Lower leg skin (tissue), 3 donors: ENCODE data around the gene PLEKHM3.

ENCODE experiments used
- CTCF ChIP-seq, 3 donors: fragments of 450-650 bp; IDR thresholded peaks; one replicate each; pipeline ENCODE4 v1.5.1; 2016; ENCODE audit warnings: antibody characterized with exemption in 3 of 3, mild to moderate bottlenecking in 3 of 3, moderate library complexity in 2 of 3
- POLR2A ChIP-seq, 2 donors: fragments of 450-650 bp; IDR thresholded peaks; one replicate each; pipeline ENCODE4 v1.6.1; 2016 to 2017; ENCODE audit warnings: antibody characterized with exemption in 2 of 2, mild to moderate bottlenecking in 1 of 2, moderate library complexity in 1 of 2

GRCh38 chr2:207914716-207915115 lies 110.6 kb downstream of the PLEKHM3 start:
- TF ChIP-seq POLR2A (IDR thresholded peaks at IDR 0.05) (no peak), CTCF (IDR thresholded peaks at IDR 0.05) (no peak)
